Measurements from ENCODE around the gene PRKCA. TPM values are rescaled to one million over a fixed set of nuclear protein-coding genes. Genes with fewer than 3 reads are reported as not detected.

Gene PRKCA
- total and polyA plus RNA-seq, 2 donors (not counting 3 experiments of a cell fraction or from before 2014, with no cell fraction given) = 7.5 to 34.2 TPM

DNA sequence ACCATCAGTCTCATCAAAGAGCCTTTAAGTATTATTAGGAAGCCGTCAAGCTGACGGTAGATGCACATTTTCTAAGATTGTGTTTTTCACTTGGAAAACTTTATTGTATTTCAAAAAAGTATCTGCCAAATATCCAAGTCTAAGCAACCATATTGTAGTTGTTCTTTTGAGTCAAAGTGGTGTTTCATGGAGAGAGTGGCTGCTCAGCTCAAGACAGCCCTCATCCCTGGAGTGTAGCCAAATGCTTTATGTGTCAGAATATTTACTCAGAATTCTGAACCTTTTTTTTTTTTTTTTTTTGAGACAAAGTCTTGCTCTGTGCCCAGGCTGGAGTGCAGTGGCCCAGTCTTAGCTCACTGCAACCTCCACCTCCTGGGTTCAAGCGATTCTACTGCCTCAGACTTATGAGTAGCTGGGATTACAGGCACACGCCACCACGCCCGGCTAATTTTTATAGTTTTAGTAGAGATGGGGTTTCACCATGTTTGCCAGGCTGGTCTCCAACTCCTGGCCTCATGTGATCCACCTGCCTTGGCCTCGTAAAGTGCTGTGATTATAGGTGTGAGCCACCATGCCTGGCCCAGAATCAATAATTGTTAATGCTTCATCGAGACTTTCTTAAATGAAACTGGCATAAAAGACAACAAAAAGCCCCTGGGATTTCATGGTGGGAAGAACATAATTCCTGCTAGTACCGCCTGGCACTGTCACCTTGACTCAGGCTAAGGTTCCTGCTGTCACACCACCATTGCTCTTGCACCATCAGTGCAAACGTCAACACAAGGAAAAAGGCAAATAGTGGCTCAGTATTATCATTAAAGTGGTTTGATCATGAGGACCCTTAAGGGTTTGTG is 45.5 kb downstream of the PRKCA start:
- Histone ChIP-seq H3K4me3 (replicated peaks in 1 of 3; ENCODE audit: insufficient read depth in 1 of 3, low read depth in 1 of 3, low read length in 3 of 3) (no peak overlapping the region), H3K79me2 (ENCODE audit: control insufficient read depth, insufficient read depth, low read length) (peaks cover 26% of the 10 kb centered on the region), H4K20me1 (replicated peaks; ENCODE audit: control insufficient read depth, extremely low read depth, insufficient read depth, low read length) (no peaks in the 10 kb centered on the region), H3K27me3 (ENCODE audit: control insufficient read depth in 2 of 2, insufficient read depth in 2 of 2, low read length in 2 of 2) (no peaks in the 10 kb centered on the region), H3K9me3 (replicated peaks; ENCODE audit: control insufficient read depth, insufficient read depth, low read length) (no peaks in the 10 kb centered on the region), H3K36me3 (ENCODE audit: control insufficient read depth in 2 of 2, extremely low read depth in 1 of 2, insufficient read depth in 2 of 2, low read length in 2 of 2) (no peaks in the 10 kb centered on the region), H3K9ac (replicated peaks; ENCODE audit: extremely low read depth, insufficient read depth, low read length) (no peak overlapping the region), H3K27ac (ENCODE audit: insufficient read depth, low read depth, low read length) (no peak overlapping the region), H3K4me2 (ENCODE audit: insufficient read depth, low read length) (no peak overlapping the region), H3K4me1 (ENCODE audit: control insufficient read depth, extremely low read depth, insufficient read depth, low read length) (peaks cover 27% of the 10 kb centered on the region), H2AFZ (ENCODE audit: low read depth, low read length) (no peak overlapping the region), H3K9me1 (replicated peaks; ENCODE audit: control insufficient read depth, extremely low read depth, insufficient read depth, low read length) (no peaks in the 10 kb centered on the region)
- POLR2A ChIA-PET = interaction anchor here (0.7 kb wide), 1 partner anchor 22 kb away, joined by 3 read pairs; no protein-coding TSS in a partner anchor
- BruUV-seq (replicated peaks) = no TSS peak
- DNase-seq (ENCODE audit: low read depth, low spot score) (no peak), FAIRE-seq (no peak)
- intact Hi-C loops (cut with micrococcal nuclease) = loop anchor here (5.0 kb wide), 1 partner anchor 41 kb away; no protein-coding TSS in a partner anchor
- dilution Hi-C loops (cut with MboI; ENCODE audit: extremely low pct_ligation_motif_present, low sequenced_read_pairs) = no loop called here
- TF ChIP-seq MYC (IDR thresholded peaks at IDR 0.05; ENCODE audit: low read depth, low read length) = no peak
- TF ChIP-seq FOS (IDR thresholded peaks at IDR 0.05; ENCODE audit: borderline replicate concordance, insufficient read depth, low read length) = no peak
- TF ChIP-seq POLR2AphosphoS5 (IDR thresholded peaks at IDR 0.05; ENCODE audit: insufficient read depth, low read depth, low read length) = no peak
- TF ChIP-seq POLR2A (IDR thresholded peaks at IDR 0.05; ENCODE audit: low read depth, low read length) = no peak
- TF ChIP-seq, protein P1, sequence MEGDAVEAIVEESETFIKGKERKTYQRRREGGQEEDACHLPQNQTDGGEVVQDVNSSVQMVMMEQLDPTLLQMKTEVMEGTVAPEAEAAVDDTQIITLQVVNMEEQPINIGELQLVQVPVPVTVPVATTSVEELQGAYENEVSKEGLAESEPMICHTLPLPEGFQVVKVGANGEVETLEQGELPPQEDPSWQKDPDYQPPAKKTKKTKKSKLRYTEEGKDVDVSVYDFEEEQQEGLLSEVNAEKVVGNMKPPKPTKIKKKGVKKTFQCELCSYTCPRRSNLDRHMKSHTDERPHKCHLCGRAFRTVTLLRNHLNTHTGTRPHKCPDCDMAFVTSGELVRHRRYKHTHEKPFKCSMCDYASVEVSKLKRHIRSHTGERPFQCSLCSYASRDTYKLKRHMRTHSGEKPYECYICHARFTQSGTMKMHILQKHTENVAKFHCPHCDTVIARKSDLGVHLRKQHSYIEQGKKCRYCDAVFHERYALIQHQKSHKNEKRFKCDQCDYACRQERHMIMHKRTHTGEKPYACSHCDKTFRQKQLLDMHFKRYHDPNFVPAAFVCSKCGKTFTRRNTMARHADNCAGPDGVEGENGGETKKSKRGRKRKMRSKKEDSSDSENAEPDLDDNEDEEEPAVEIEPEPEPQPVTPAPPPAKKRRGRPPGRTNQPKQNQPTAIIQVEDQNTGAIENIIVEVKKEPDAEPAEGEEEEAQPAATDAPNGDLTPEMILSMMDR (IDR thresholded peaks at IDR 0.05; ENCODE audit: extremely low read depth in 1 of 2, insufficient read depth in 1 of 2, low read depth in 1 of 2, low read length in 2 of 2) = no peak
- no peak for TF ChIP-seq GATA2 (IDR thresholded peaks at IDR 0.05; ENCODE audit: insufficient read depth, insufficient read length, low read depth, low read length)
- CTCF ChIA-PET = interaction anchor here (0.9 to 1.8 kb wide), 6 partner anchors 10 to 326 kb away, joined by 3 to 4 read pairs (median 4); no protein-coding TSS in a partner anchor

Data from endothelial cell of umbilical vein (primary cell).